CD14-positive monocyte (primary cell): ENCODE measurements around the gene EIF1AD. TPM values are rescaled to one million over a fixed set of nuclear protein-coding genes. Genes with fewer than 3 reads are reported as not detected.

Experiments used
- DNase-seq, 3 donors: peaks; one replicate each; pipeline ENCODE4 v3.0.0-alpha.2; 2011 to 2022
- H2AFZ ChIP-seq: 2 replicates; pipeline ENCODE4 v1.6.0; 2012; ENCODE audit warnings: mild to moderate bottlenecking, low read depth, low read length, inconsistent platforms; ENCODE audit not compliant: insufficient read depth, poor library complexity, severe bottlenecking
- H3K27ac ChIP-seq, 2 donors: 1 replicate in 1 of 2; 2 replicates in 1 of 2; pipeline ENCODE4 v1.5.1; 2012 to 2013; ENCODE audit warnings: low read length in 2 of 2, control low read depth in 1 of 2, inconsistent platforms in 1 of 2, low read depth in 1 of 2, mild to moderate bottlenecking in 1 of 2
- H3K27me3 ChIP-seq, 2 donors: one replicate each; pipeline versions ENCODE4 v1.6.0 to v1.6.1; 2011 to 2013; ENCODE audit warnings: low read length in 2 of 2; ENCODE audit not compliant: control insufficient read depth in 2 of 2, insufficient read depth in 2 of 2
- H3K36me3 ChIP-seq, 2 donors: replicated peaks in 1 of 2; 1 replicate in 1 of 2; 2 replicates in 1 of 2; pipeline versions ENCODE4 v1.5.1 to v1.6.1; 2012 to 2013; ENCODE audit warnings: low read length in 2 of 2, control low read depth in 1 of 2, inconsistent platforms in 1 of 2, mild to moderate bottlenecking in 1 of 2; ENCODE audit not compliant: insufficient read depth in 2 of 2, control insufficient read depth in 1 of 2
- H3K4me1 ChIP-seq, 2 donors: 1 replicate in 1 of 2; 2 replicates in 1 of 2; pipeline versions ENCODE4 v1.5.1 to v1.6.1; 2012 to 2013; ENCODE audit warnings: low read length in 2 of 2, control low read depth in 1 of 2, inconsistent platforms in 1 of 2, mild to moderate bottlenecking in 1 of 2, moderate library complexity in 1 of 2; ENCODE audit not compliant: insufficient read depth in 2 of 2, control insufficient read depth in 1 of 2
- H3K4me2 ChIP-seq: replicated peaks from 2 replicates; pipeline ENCODE3; 2012; ENCODE audit warnings: low read length, moderate library complexity, mild to moderate bottlenecking; ENCODE audit not compliant: poor library complexity, severe bottlenecking; ENCODE audit errors: extremely low read depth
- H3K4me3 ChIP-seq, 3 experiments: fragments of 200-600 bp in 1 of 3; sonication (generic) in 1 of 3; replicated peaks in 1 of 3; 1 replicate in 2 of 3; 2 replicates in 1 of 3; pipeline ENCODE4 v1.5.1; 2011 to 2013; ENCODE audit warnings: low read length in 3 of 3, mild to moderate bottlenecking in 3 of 3, control low read depth in 2 of 3, low read depth in 2 of 3, inconsistent platforms in 1 of 3, moderate library complexity in 1 of 3
- H3K79me2 ChIP-seq: 2 replicates; pipeline ENCODE4 v1.6.0; 2012; ENCODE audit warnings: mild to moderate bottlenecking, control low read depth, inconsistent platforms, low read length, moderate library complexity; ENCODE audit not compliant: insufficient read depth
- H3K9ac ChIP-seq: 2 replicates; pipeline ENCODE4 v1.6.0; 2017; ENCODE audit warnings: low read length, mild to moderate bottlenecking; ENCODE audit not compliant: insufficient read depth, poor library complexity, severe bottlenecking
- H3K9me3 ChIP-seq, 2 donors: replicated peaks in 1 of 2; 1 replicate in 1 of 2; 2 replicates in 1 of 2; pipeline versions ENCODE4 v1.5.1 to v1.6.1; 2012 to 2013; ENCODE audit warnings: low read length in 2 of 2, control low read depth in 1 of 2; ENCODE audit not compliant: control insufficient read depth in 1 of 2, insufficient read depth in 1 of 2
- H4K20me1 ChIP-seq: 2 replicates; pipeline ENCODE4 v1.6.0; 2012; ENCODE audit warnings: mild to moderate bottlenecking, low read length, control low read depth, moderate library complexity; ENCODE audit not compliant: insufficient read depth
- H3K27ac Mint-ChIP-seq, 7 donors: one replicate each; pipeline ENCODE4 v1.8.0; 2020; ENCODE audit warnings: mild to moderate bottlenecking in 7 of 7, mixed read lengths in 7 of 7, moderate library complexity in 6 of 7, inconsistent platforms in 2 of 7
- H3K27me3 Mint-ChIP-seq, 3 donors: one replicate each; pipeline ENCODE4 v1.8.0; 2021 to 2022; ENCODE audit warnings: low read depth in 3 of 3, mild to moderate bottlenecking in 3 of 3, mixed read lengths in 3 of 3, moderate library complexity in 3 of 3, inconsistent platforms in 1 of 3
- H3K36me3 Mint-ChIP-seq, 2 donors: one replicate each; pipeline ENCODE4 v1.8.0; 2020; ENCODE audit warnings: mixed read lengths in 2 of 2, inconsistent platforms in 1 of 2, mild to moderate bottlenecking in 1 of 2
- H3K4me1 Mint-ChIP-seq: one replicate; pipeline ENCODE4 v1.8.0; 2020; ENCODE audit warnings: mild to moderate bottlenecking, mixed read lengths
- H3K4me3 Mint-ChIP-seq, 2 donors: one replicate each; pipeline ENCODE4 v1.8.0; 2020; ENCODE audit warnings: mild to moderate bottlenecking in 2 of 2, mixed read lengths in 2 of 2, moderate library complexity in 1 of 2
- H3K9me3 Mint-ChIP-seq, 7 donors: one replicate each; pipeline ENCODE4 v1.8.0; 2020 to 2022; ENCODE audit warnings: mixed read lengths in 7 of 7, mild to moderate bottlenecking in 6 of 7, moderate library complexity in 6 of 7, inconsistent platforms in 2 of 7
- CTCF ChIP-seq: fragments of 200-600 bp; IDR thresholded peaks from one replicate; pipeline ENCODE4 v1.8.0; 2022; ENCODE audit warnings: antibody characterized with exemption, mild to moderate bottlenecking
- WGBS: methylation state at CpG from one replicate; pipeline ENCODE4 v1.1.5; 2013; ENCODE audit warnings: missing lambda C conversion rate; ENCODE audit not compliant: insufficient coverage; 5-methylcytosine and 5-hydroxymethylcytosine counted together
- intact Hi-C, 2 donors: fragments of 100-400 bp; cut with micrococcal nuclease; formaldehyde crosslinking; loops; one replicate each; pipeline versions ENCODE4 v1.15.0 to v1.15.1; 2023
- polyA plus RNA-seq, 3 donors: library from polyadenylated mRNA; depleted of rRNA in 1 of 3; unstranded in 2 of 3; stranded (reverse) in 1 of 3; fragments of 300-500 nt in 2 of 3; fragments of >200 nt in 1 of 3; fragmentation: Illumina TruSeq in 2 of 3; gene quantifications; 1 replicate in 2 of 3; 2 replicates in 1 of 3; pipeline ENCODE4 v1.2.3, GENCODE V29; 2012 to 2021

EIF1AD gene
- polyA plus RNA-seq, 3 donors, result 16.4 to 23.1 (median 18.2) TPM

- 91% methylated on average over 12 of the region's 13 CpGs for WGBS
- peaks cover 11 to 30% of the 10 kb centered on the region in 2 donors for H3K36me3 Mint-ChIP-seq
- Histone ChIP-seq H3K9me3 (no peaks in the 10 kb centered on the region), H3K27me3 (peaks cover 4 to 14% of the 10 kb centered on the region in 2 donors), H3K36me3 (peaks cover 10 to 26% of the 10 kb centered on the region in 2 donors), H3K4me2 (no peak overlapping the region), H2AFZ (no peak overlapping the region), H3K79me2 (peaks cover 24% of the 10 kb centered on the region), H4K20me1 (peaks cover 5% of the 10 kb centered on the region), H3K4me3 (no peak overlapping the region), H3K9ac (no peak overlapping the region), H3K4me1 (peaks cover 12 to 16% of the 10 kb centered on the region in 2 donors), H3K27ac (no peak overlapping the region)
- peak overlapping the region in 2 of 7 donors; percentile 10 to 12 for H3K27ac Mint-ChIP-seq
- peaks cover 0 to 2% (median 0%) of the 10 kb centered on the region in 7 donors for H3K9me3 Mint-ChIP-seq
- intact Hi-C loops, result no loop called here
- peaks cover 13 to 20% (median 20%) of the 10 kb centered on the region in 3 donors for H3K27me3 Mint-ChIP-seq
- DNase-seq, result no peak
- H3K4me1 Mint-ChIP-seq, result peaks cover 12% of the 10 kb centered on the region
- H3K4me3 Mint-ChIP-seq, result no peak overlapping the region
- no peak for TF ChIP-seq CTCF
These were observed 4.4 kb upstream of the EIF1AD start for GRCh38 chr11:66006134-66006890.

- peaks cover 21% of the 10 kb centered on the region for H3K4me1 Mint-ChIP-seq
- no peak overlapping the region for H2AFZ ChIP-seq
- peaks cover 16 to 27% of the 10 kb centered on the region in 2 donors for H3K4me1 ChIP-seq
- H3K79me2 ChIP-seq, result peaks cover 44% of the 10 kb centered on the region
- no peaks in the 10 kb centered on the region for H3K9me3 Mint-ChIP-seq
- no peak overlapping the region for H3K27ac ChIP-seq
- H3K4me3 Mint-ChIP-seq, result no peak overlapping the region
- H3K36me3 ChIP-seq, result peaks cover 21 to 39% of the 10 kb centered on the region in 2 donors
- H3K9ac ChIP-seq, result no peak overlapping the region
- no peak for TF ChIP-seq CTCF
- peak overlapping the region in 1 of 7 donors; percentile 69 for H3K27ac Mint-ChIP-seq
- intact Hi-C loops, result loop anchor here in 1 of 2 donors (5.0 kb wide), 1 partner anchor 42 kb away; the partner anchor contains the start of gene SART1
- H3K4me2 ChIP-seq, result no peak overlapping the region
- H3K4me3 ChIP-seq, result no peak overlapping the region
- 91% methylated on average over 3 of the region's 4 CpGs for WGBS
- H3K36me3 Mint-ChIP-seq, result peaks cover 21 to 43% of the 10 kb centered on the region in 2 donors
- DNase-seq, result no peak
- H4K20me1 ChIP-seq, result peaks cover 18% of the 10 kb centered on the region
- H3K27me3 Mint-ChIP-seq, result peaks cover 0 to 2% (median 0%) of the 10 kb centered on the region in 3 donors
- no peaks in the 10 kb centered on the region for H3K9me3 ChIP-seq
- no peaks in the 10 kb centered on the region for H3K27me3 ChIP-seq
These were observed 2.2 kb upstream of the EIF1AD start for GRCh38 chr11:66004186-66004585.
